HG03565 (cell line): Measurements from ENCODE around the gene VN1R5.
"Not testable (repeated sequence)": the region's sequence is repeated elsewhere in the genome, so short reads cannot be mapped to it uniquely, and the experiment has no call there.

Experiments
- ATAC-seq: cut with Tn5 transposase; IDR thresholded peaks from one replicate; pipeline ENCODE4 v1.9.1; 2021; ENCODE audit warnings: mild to moderate bottlenecking, moderate library complexity; ENCODE audit not compliant: unreplicated experiment

The VN1R5 gene

GRCh38 chr1:247255772-247256171 is at the start of gene VN1R5:
VN1R5 (plus strand) TSS chr1:247256072.
- not testable (repeated sequence) for ATAC-seq

GRCh38 chr1:247209396-247209795 is 46.5 kb upstream of the VN1R5 start:
- ATAC-seq: no peak

- no peak for ATAC-seq
Observed at GRCh38 chr1:247210062-247210375, 45.9 kb upstream of the VN1R5 start.

GRCh38 chr1:247210376-247211117 is 45.3 kb upstream of the VN1R5 start:
- ATAC-seq: peak; percentile 81

- ATAC-seq: no peak
Observed at GRCh38 chr1:247211339-247211738, 44.5 kb upstream of the VN1R5 start.

GRCh38 chr1:247212012-247212411 is 43.9 kb upstream of the VN1R5 start:
- peak; percentile 62 for ATAC-seq

- ATAC-seq: no peak
Observed at GRCh38 chr1:247212627-247213617, 43.0 kb upstream of the VN1R5 start.

GRCh38 chr1:247216261-247216660 is 39.6 kb upstream of the VN1R5 start:
- ATAC-seq: no peak

- no peak for ATAC-seq
Observed at GRCh38 chr1:247218121-247218651, 37.7 kb upstream of the VN1R5 start.

GRCh38 chr1:247220280-247220679 is 35.6 kb upstream of the VN1R5 start:
- not testable (repeated sequence) for ATAC-seq

GRCh38 chr1:247222840-247223239 is 33.0 kb upstream of the VN1R5 start:
- no peak for ATAC-seq

- ATAC-seq: no peak
Observed at GRCh38 chr1:247224822-247225221, 31.1 kb upstream of the VN1R5 start.

- ATAC-seq: no peak
Observed at GRCh38 chr1:247228133-247228532, 27.7 kb upstream of the VN1R5 start.

GRCh38 chr1:247241691-247242090 is 14.2 kb upstream of the VN1R5 start:
- ATAC-seq: no peak

- ATAC-seq: no peak
Observed at GRCh38 chr1:247243524-247244137, 12.2 kb upstream of the VN1R5 start.

GRCh38 chr1:247246325-247247115 is 9.4 kb upstream of the VN1R5 start:
- ATAC-seq: no peak

- no peak for ATAC-seq
Observed at GRCh38 chr1:247247568-247247967, 8.3 kb upstream of the VN1R5 start.

- ATAC-seq: no peak
Observed at GRCh38 chr1:247266053-247266452, 10.2 kb downstream of the VN1R5 start.

GRCh38 chr1:247268390-247269045 is 12.6 kb downstream of the VN1R5 start:
- no peak for ATAC-seq

- ATAC-seq: no peak
Observed at GRCh38 chr1:247269133-247269532, 13.3 kb downstream of the VN1R5 start.
